Fibroblast of the aortic adventitia (primary cell): ENCODE data around the gene CSMD2. TPM values are rescaled to one million over a fixed set of nuclear protein-coding genes. Genes with fewer than 3 reads are reported as not detected.

Experiments used
- DNase-seq: peaks from one replicate; pipeline ENCODE4 v3.0.0-alpha.2; 2010; ENCODE audit warnings: low read depth
- H3K4me3 ChIP-seq: 2 replicates; pipeline ENCODE4 v1.5.1; 2011; ENCODE audit warnings: low read depth, mild to moderate bottlenecking, control low read depth, low read length, moderate library complexity
- total RNA-seq: library from RNA; depleted of rRNA; stranded (reverse); fragments of >200 nt; gene quantifications from 2 replicates; pipeline ENCODE4 v1.2.3, GENCODE V29; 2012; ENCODE audit warnings: low replicate concordance
- TF ChIP-seq, protein P1 (sequence below): IDR thresholded peaks from 2 replicates; pipeline ENCODE4 v1.5.1; 2011; ENCODE audit warnings: mild to moderate bottlenecking, low read length, control low read depth, inconsistent platforms; ENCODE audit not compliant: insufficient read depth

The CSMD2 gene
- total RNA-seq, 1 donor = 6.6 TPM

DNA sequence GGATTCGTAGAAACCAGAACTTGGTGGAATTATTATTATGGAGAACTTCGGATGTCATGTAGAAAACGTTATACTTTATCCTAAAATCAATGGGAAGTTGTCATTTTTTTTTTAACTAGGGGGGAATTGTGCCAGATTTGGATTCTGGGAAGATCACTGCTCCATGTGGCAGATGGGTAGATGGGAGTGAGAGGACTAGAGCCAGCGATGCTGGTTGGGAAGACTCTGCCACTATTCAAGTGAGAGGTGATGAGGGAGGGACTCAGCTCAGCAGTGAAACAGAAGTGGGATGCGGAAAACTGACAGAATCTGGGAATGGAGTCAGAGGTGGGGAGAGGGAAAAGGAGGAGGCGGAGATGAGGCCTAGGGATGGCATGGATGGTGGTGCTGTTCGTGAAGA, 382.3 kb downstream of the CSMD2 start:
- no peak for DNase-seq
- H3K4me3 ChIP-seq = no peak overlapping the region
- TF ChIP-seq, protein P1, sequence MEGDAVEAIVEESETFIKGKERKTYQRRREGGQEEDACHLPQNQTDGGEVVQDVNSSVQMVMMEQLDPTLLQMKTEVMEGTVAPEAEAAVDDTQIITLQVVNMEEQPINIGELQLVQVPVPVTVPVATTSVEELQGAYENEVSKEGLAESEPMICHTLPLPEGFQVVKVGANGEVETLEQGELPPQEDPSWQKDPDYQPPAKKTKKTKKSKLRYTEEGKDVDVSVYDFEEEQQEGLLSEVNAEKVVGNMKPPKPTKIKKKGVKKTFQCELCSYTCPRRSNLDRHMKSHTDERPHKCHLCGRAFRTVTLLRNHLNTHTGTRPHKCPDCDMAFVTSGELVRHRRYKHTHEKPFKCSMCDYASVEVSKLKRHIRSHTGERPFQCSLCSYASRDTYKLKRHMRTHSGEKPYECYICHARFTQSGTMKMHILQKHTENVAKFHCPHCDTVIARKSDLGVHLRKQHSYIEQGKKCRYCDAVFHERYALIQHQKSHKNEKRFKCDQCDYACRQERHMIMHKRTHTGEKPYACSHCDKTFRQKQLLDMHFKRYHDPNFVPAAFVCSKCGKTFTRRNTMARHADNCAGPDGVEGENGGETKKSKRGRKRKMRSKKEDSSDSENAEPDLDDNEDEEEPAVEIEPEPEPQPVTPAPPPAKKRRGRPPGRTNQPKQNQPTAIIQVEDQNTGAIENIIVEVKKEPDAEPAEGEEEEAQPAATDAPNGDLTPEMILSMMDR = no peak

DNA sequence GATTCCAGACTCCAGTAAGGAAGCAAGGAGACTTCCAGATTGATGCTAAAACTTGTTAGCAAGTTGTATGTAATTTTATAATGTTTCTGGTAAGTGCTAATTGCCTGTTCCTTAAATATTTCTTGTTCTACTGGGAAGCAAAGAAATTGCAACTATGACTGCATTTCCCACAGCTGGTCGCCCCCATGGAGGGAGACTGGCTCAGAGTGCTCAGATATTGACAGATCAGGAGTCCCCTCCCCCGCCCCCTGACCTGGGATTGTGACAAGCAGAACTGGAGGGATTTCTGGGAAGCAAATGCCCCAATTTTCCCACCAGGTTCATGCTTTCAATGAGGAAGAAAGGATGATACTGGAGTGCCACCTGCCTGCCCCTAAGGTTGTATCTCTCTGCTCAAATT, 383.4 kb downstream of the CSMD2 start:
- DNase-seq = no peak
- TF ChIP-seq, protein P1 = no peak

DNA sequence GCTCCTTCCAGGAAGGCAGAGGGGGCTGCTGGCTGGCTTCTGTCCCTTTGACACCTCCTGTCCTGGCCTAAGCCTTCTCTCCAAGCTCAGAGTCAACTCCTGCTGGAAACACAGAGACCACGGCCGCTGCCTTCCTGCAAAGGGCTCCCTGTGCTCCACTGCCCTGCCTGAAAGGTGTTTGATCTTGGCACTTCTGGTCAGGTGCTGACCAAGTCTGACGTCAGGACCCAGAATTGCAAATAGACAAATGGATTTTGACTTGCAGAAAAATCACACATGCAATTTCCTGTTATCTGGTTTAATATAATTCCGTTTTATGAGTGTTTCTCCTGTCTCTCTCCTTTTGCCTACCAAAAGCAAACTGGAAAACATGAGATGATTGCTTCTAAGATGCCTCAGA, 387.7 kb downstream of the CSMD2 start:
- DNase-seq = no peak
- H3K4me3 ChIP-seq = no peak overlapping the region
- TF ChIP-seq, protein P1 = no peak

More for the DNA sequence above, 383.4 kb downstream of the CSMD2 start:
- no peak overlapping the region for H3K4me3 ChIP-seq

DNA sequence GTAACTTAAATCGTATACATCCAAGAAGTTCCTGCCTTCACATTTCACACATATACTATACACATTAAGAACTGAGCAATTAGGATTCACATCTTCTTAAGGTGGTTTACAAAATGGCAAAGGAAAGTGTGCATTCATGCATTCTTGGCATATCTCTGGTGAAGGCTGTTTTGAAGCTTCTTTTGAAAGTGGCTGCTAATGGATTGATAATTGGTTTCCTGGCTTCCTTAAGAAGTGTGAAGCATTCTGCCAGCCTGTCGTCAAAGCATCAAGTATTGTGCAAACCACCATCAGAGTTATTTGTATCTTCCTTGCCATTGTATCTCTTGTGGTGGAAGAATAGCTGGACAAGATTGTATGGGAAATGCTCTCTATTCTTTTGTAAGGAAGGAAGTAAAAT, 396.2 kb downstream of the CSMD2 start:
- DNase-seq = no peak
- TF ChIP-seq, protein P1 = no peak

DNA sequence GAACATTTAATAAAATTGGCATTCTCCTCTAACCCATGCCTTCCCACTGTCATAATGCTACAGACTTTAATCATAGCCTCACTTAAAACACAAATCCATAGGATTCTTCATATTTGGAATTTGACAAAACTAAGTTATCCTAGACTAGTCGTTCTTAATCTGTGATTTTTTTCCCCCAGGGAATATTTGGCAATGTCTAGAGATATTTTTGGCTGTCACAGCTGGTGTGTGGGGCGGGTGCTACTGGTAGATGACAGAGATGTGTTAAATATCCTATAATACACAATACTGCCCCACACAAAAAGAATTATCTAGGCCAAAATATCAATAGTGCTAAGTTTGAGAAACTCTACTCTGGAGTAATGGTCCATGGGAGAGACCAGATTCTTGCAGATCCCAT, 396.9 kb downstream of the CSMD2 start:
- TF ChIP-seq, protein P1 = no peak
- DNase-seq = no peak
- H3K4me3 ChIP-seq = no peak overlapping the region

More for the DNA sequence above, 396.2 kb downstream of the CSMD2 start:
- no peak overlapping the region for H3K4me3 ChIP-seq

DNA sequence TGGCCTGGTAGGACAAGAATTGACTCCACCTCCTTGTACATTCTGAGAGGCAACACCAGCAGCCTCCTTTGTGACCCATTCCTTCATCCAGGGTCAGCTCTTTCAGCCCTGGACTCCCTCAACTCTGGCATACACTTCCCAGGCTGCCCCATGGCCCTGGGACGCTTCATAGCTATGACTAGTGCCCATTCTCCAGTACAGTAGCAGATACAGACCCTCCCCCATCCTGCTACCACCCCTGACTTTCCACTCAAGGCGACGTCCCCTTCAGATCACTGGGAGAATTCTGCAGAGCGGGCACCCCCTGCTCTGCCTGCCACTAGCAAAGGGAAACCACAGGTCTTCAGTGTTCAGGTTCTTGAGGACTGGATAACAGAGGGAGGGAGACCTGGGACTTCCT, 400.9 kb downstream of the CSMD2 start:
- no peak overlapping the region for H3K4me3 ChIP-seq
- TF ChIP-seq, protein P1 = no peak
- no peak for DNase-seq

DNA sequence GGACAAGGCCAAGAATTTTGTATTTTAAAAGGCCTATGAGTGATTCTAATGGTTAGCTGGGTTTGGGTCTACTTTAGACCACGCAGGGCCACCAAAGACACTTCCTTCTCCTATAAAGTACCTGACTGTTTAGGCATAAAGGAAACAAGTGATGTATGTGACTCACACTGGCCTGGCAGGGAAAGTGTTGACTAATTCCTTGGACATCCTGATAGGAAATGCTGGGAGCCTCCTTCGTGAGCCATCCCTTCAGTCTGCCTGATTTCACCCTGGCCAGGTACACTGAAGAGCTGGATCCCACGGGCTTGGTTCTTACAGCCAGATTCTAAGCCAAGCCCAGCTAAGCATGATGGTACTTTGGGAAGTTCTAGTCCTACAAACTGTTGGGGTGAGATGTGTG, 401.6 kb downstream of the CSMD2 start:
- DNase-seq = peak; percentile 29
- H3K4me3 ChIP-seq = no peak overlapping the region
- TF ChIP-seq, protein P1 = no peak
